Astrocyte (in vitro differentiated cells and primary cell): ENCODE data around the gene PBX3. TPM values are rescaled to one million over a fixed set of nuclear protein-coding genes. Genes with fewer than 3 reads are reported as not detected.

Experiments
- DNase-seq: peaks from one replicate; pipeline ENCODE4 v3.0.0-alpha.2; 2010; ENCODE audit warnings: low read depth
- FAIRE-seq: peaks from 2 replicates; lab custom pipeline; 2011; peaks lifted over from hg19 to GRCh38; lab: Jason Lieb, UNC
- H2AFZ ChIP-seq: 2 replicates; pipeline ENCODE4 v1.6.0; 2012; ENCODE audit warnings: low read depth, low read length, inconsistent platforms
- H3K27ac ChIP-seq: 2 replicates; pipeline ENCODE4 v1.5.1; 2011; ENCODE audit warnings: low read depth, low read length, inconsistent platforms
- H3K27me3 ChIP-seq: 2 replicates; pipeline ENCODE4 v1.6.0; 2011; ENCODE audit warnings: low read length, inconsistent platforms; ENCODE audit not compliant: insufficient read depth
- H3K36me3 ChIP-seq: 2 replicates; pipeline ENCODE4 v1.5.1; 2011; ENCODE audit warnings: low read length, inconsistent platforms; ENCODE audit not compliant: insufficient read depth
- H3K4me1 ChIP-seq: 2 replicates; pipeline ENCODE4 v1.5.1; 2011; ENCODE audit warnings: low read length, inconsistent platforms; ENCODE audit not compliant: insufficient read depth
- H3K4me2 ChIP-seq: 2 replicates; pipeline ENCODE4 v1.6.0; 2012; ENCODE audit warnings: low read length, inconsistent platforms
- H3K4me3 ChIP-seq: 2 replicates; pipeline ENCODE4 v1.5.1; 2011; ENCODE audit warnings: low read depth, mild to moderate bottlenecking, low read length, inconsistent platforms; ENCODE audit not compliant: insufficient read depth
- H3K79me2 ChIP-seq: 2 replicates; pipeline ENCODE4 v1.6.0; 2012; ENCODE audit warnings: mild to moderate bottlenecking, low read length, inconsistent platforms; ENCODE audit not compliant: insufficient read depth
- H3K9ac ChIP-seq: 2 replicates; pipeline ENCODE4 v1.6.0; 2012; ENCODE audit warnings: mild to moderate bottlenecking, low read length, inconsistent platforms
- H3K9me3 ChIP-seq: 2 replicates; pipeline ENCODE4 v1.5.1; 2012; ENCODE audit warnings: low read depth, mild to moderate bottlenecking, low read length, inconsistent platforms; ENCODE audit not compliant: insufficient read depth
- H4K20me1 ChIP-seq: 2 replicates; pipeline ENCODE4 v1.6.0; 2012; ENCODE audit warnings: low read length, inconsistent platforms; ENCODE audit not compliant: insufficient read depth
- H3K27ac Mint-ChIP-seq: one replicate; pipeline ENCODE4 v1.8.0; 2021; ENCODE audit warnings: mild to moderate bottlenecking, mixed read lengths; ENCODE audit not compliant: unreplicated experiment
- H3K27me3 Mint-ChIP-seq: one replicate; pipeline ENCODE4 v1.8.0; 2021; ENCODE audit warnings: low read depth, mixed read lengths; ENCODE audit not compliant: unreplicated experiment
- H3K36me3 Mint-ChIP-seq: one replicate; pipeline ENCODE4 v1.8.0; 2021; ENCODE audit warnings: low read depth, mixed read lengths; ENCODE audit not compliant: unreplicated experiment
- H3K4me1 Mint-ChIP-seq: one replicate; pipeline ENCODE4 v1.8.0; 2021; ENCODE audit warnings: low read depth, mixed read lengths; ENCODE audit not compliant: unreplicated experiment
- H3K4me3 Mint-ChIP-seq: one replicate; pipeline ENCODE4 v1.8.0; 2021; ENCODE audit warnings: mild to moderate bottlenecking, moderate library complexity, mixed read lengths; ENCODE audit not compliant: unreplicated experiment
- H3K9me3 Mint-ChIP-seq: one replicate; pipeline ENCODE4 v1.8.0; 2021; ENCODE audit warnings: mild to moderate bottlenecking, mixed read lengths; ENCODE audit not compliant: unreplicated experiment
- CTCF ChIP-seq: IDR thresholded peaks from 2 replicates; pipeline ENCODE4 v1.5.1; 2011; ENCODE audit warnings: low read depth, mild to moderate bottlenecking, inconsistent platforms, low read length, moderate library complexity; ENCODE audit not compliant: insufficient read depth
- EZH2 ChIP-seq: IDR thresholded peaks from 2 replicates; pipeline ENCODE4 v1.6.1; 2012; ENCODE audit warnings: mild to moderate bottlenecking, low read length, inconsistent platforms; ENCODE audit not compliant: insufficient read depth
- total RNA-seq: library from RNA; stranded (reverse); gene quantifications from 2 replicates; pipeline ENCODE4 v1.2.1, GENCODE V29; 2021

The PBX3 gene
- total RNA-seq, 1 donor from 2014 or later = 51.2 TPM

- Histone ChIP-seq H2AFZ (no peak overlapping the region), H3K9ac (no peak overlapping the region), H3K36me3 (no peaks in the 10 kb centered on the region), H3K79me2 (no peaks in the 10 kb centered on the region), H3K27ac (no peak overlapping the region), H4K20me1 (no peaks in the 10 kb centered on the region), H3K27me3 (no peaks in the 10 kb centered on the region), H3K4me2 (no peak overlapping the region), H3K4me3 (no peak overlapping the region), H3K4me1 (no peaks in the 10 kb centered on the region), H3K9me3 (no peaks in the 10 kb centered on the region)
- Mint-ChIP-seq H3K9me3 (peaks cover 5% of the 10 kb centered on the region), H3K27ac (no peak overlapping the region), H3K4me1 (peaks cover 2% of the 10 kb centered on the region), H3K36me3 (peaks cover 2% of the 10 kb centered on the region), H3K4me3 (no peak overlapping the region), H3K27me3 (peaks cover 1% of the 10 kb centered on the region)
- no peak for FAIRE-seq
- no peak for DNase-seq
- TF ChIP-seq EZH2 (no peak), CTCF (no peak)
Observed at GRCh38 chr9:125972012-125972729, 225.0 kb downstream of the PBX3 start.

DNA sequence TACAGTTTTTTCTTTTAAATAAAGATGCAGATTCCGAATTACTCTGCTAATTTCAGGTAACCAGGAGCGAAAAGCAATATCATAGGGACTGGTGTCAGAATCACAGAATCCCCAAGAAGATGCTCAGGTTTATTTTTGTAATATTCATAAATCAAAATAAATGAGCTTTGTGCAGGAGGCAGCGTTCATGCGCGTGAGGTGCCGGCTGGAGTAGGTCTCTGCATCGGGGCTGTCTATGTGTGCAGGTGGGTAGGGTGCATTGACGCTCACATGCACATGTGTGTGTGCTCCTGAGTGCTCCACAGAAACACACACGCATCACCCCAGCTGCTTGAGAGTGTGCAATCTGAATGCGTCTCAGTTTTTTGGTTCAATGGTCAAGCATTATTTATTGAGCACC, 226.4 kb downstream of the PBX3 start:
- Mint-ChIP-seq H3K27me3 (peaks cover 1% of the 10 kb centered on the region), H3K4me3 (no peak overlapping the region), H3K36me3 (no peaks in the 10 kb centered on the region), H3K4me1 (peaks cover 2% of the 10 kb centered on the region), H3K27ac (no peak overlapping the region), H3K9me3 (peaks cover 7% of the 10 kb centered on the region)
- H3K79me2 ChIP-seq = no peaks in the 10 kb centered on the region
- no peaks in the 10 kb centered on the region for H3K4me1 ChIP-seq
- H3K4me2 ChIP-seq = no peak overlapping the region
- no peaks in the 10 kb centered on the region for H4K20me1 ChIP-seq
- TF ChIP-seq CTCF (no peak), EZH2 (no peak)
- no peak overlapping the region for H2AFZ ChIP-seq
- no peak overlapping the region for H3K4me3 ChIP-seq
- no peak overlapping the region for H3K9ac ChIP-seq
- H3K9me3 ChIP-seq = no peaks in the 10 kb centered on the region
- FAIRE-seq (no peak), DNase-seq (no peak)
- no peaks in the 10 kb centered on the region for H3K27me3 ChIP-seq
- no peak overlapping the region for H3K27ac ChIP-seq
- no peaks in the 10 kb centered on the region for H3K36me3 ChIP-seq

- Histone ChIP-seq H3K9ac (no peak overlapping the region), H3K27ac (no peak overlapping the region), H4K20me1 (no peaks in the 10 kb centered on the region), H3K4me3 (no peak overlapping the region), H3K9me3 (no peaks in the 10 kb centered on the region), H3K27me3 (no peaks in the 10 kb centered on the region), H3K4me1 (no peaks in the 10 kb centered on the region), H3K4me2 (no peak overlapping the region), H3K36me3 (no peaks in the 10 kb centered on the region), H3K79me2 (no peaks in the 10 kb centered on the region), H2AFZ (no peak overlapping the region)
- Mint-ChIP-seq H3K36me3 (no peaks in the 10 kb centered on the region), H3K27ac (no peak overlapping the region), H3K27me3 (peaks cover 1% of the 10 kb centered on the region), H3K4me1 (peaks cover 2% of the 10 kb centered on the region), H3K9me3 (peaks cover 13% of the 10 kb centered on the region), H3K4me3 (no peak overlapping the region)
- DNase-seq (no peak), FAIRE-seq (no peak)
- no peak for TF ChIP-seq EZH2
- no peak for TF ChIP-seq CTCF
Observed at GRCh38 chr9:125974705-125975104, 227.5 kb downstream of the PBX3 start.
